Measurements from ENCODE around the gene MAPRE3. TPM values are rescaled to one million over a fixed set of nuclear protein-coding genes. Genes with fewer than 3 reads are reported as not detected.

MAPRE3 gene
- total RNA-seq, 3 donors from 2014 or later: 3.7 to 4.3 (median 3.8) TPM

- Mint-ChIP-seq H3K4me3 (no peak overlapping the region), H3K4me1 (ENCODE audit: low read depth) (peaks cover 55% of the 10 kb centered on the region)
Measured at GRCh38 chr2:27076323-27076722, 105.9 kb downstream of the MAPRE3 start.

More at GRCh38 chr2:27076323-27076722, 105.9 kb downstream of the MAPRE3 start:
- H3K9me3 Mint-ChIP-seq: no peaks in the 10 kb centered on the region
- no peaks in the 10 kb centered on the region for H3K27me3 Mint-ChIP-seq (ENCODE audit: low read depth)
- ATAC-seq (no peak), DNase-seq (no peak)
- no peaks in the 10 kb centered on the region for H3K36me3 Mint-ChIP-seq (ENCODE audit: insufficient read depth)

Other genes with a start within 250 kb of the MAPRE3 start
- 10 to 100 TPM in 2 of 3 donors, 1 to 10 TPM in 1; 9.2 to 12.5 (median 11.6) TPM for gene SLC35F6, start 206.4 kb upstream of the MAPRE3 start, total RNA-seq
- 1 to 10 TPM in 1 of 3 donors, under 1 TPM in 2; 0.82 to 1.8 (median 0.82) TPM for gene CENPA, start 184.6 kb upstream of the MAPRE3 start, total RNA-seq
- not detected for gene DPYSL5, start 122.5 kb upstream of the MAPRE3 start, total RNA-seq
- 10 to 100 TPM; 59.0 to 71.3 (median 60.4) TPM for gene TMEM214, start 62.3 kb downstream of the MAPRE3 start, total RNA-seq
- 10 to 100 TPM in 1 of 3 donors, 1 to 10 TPM in 2; 6.5 to 11.2 (median 9.2) TPM for gene AGBL5, start 81.0 kb downstream of the MAPRE3 start, total RNA-seq
- gene OST4, start 101.0 kb downstream of the MAPRE3 start, total RNA-seq: 100 to 1,000 TPM; 225 to 244 (median 229) TPM
- 1 to 10 TPM in 2 of 3 donors, under 1 TPM in 1; 0.76 to 1.4 (median 1.3) TPM for gene EMILIN1, start 108.0 kb downstream of the MAPRE3 start, total RNA-seq
- gene KHK, start 116.1 kb downstream of the MAPRE3 start, total RNA-seq: 10 to 100 TPM in 1 of 3 donors, 1 to 10 TPM in 2; 5.2 to 10.7 (median 5.5) TPM
- 1 to 10 TPM; 2.6 to 7.3 (median 2.7) TPM for gene CGREF1, start 148.5 kb downstream of the MAPRE3 start, total RNA-seq
- not detected for gene ABHD1, start 153.2 kb downstream of the MAPRE3 start, total RNA-seq
- 100 to 1,000 TPM in 2 of 3 donors, 10 to 100 TPM in 1; 98.0 to 119 (median 106) TPM for gene PREB, start 164.0 kb downstream of the MAPRE3 start, total RNA-seq
- not detected for gene PRR30, start 168.8 kb downstream of the MAPRE3 start, total RNA-seq
- not detected for gene TCF23, start 178.4 kb downstream of the MAPRE3 start, total RNA-seq
- 10 to 100 TPM; 84.1 to 91.7 (median 85.1) TPM for gene ATRAID, start 241.4 kb downstream of the MAPRE3 start, total RNA-seq
- gene SLC5A6, start 241.6 kb downstream of the MAPRE3 start, total RNA-seq: 100 to 1,000 TPM; 128 to 143 (median 141) TPM
- 100 to 1,000 TPM; 162 to 201 (median 185) TPM for gene CAD, start 246.7 kb downstream of the MAPRE3 start, total RNA-seq